Cardiac muscle cell (in vitro differentiated cells and primary cell): ENCODE data around the gene CLIC1. TPM values are rescaled to one million over a fixed set of nuclear protein-coding genes. Genes with fewer than 3 reads are reported as not detected.

Source experiments
- DNase-seq, 2 donors: peaks; one replicate each; pipeline versions ENCODE4 v3.0.0 to v3.0.0-alpha.2; 2010 to 2017; ENCODE audit warnings: low read depth in 1 of 2, low spot score in 1 of 2
- H3K27ac ChIP-seq: fragments of 200-600 bp; sonication (generic); 2 replicates; pipeline ENCODE4 v1.5.1; 2016
- H3K27me3 ChIP-seq: fragments of 200-600 bp; sonication (generic); 2 replicates; pipeline ENCODE4 v1.6.0; 2016; ENCODE audit warnings: control low read depth
- H3K36me3 ChIP-seq: fragments of 200-600 bp; sonication (generic); 2 replicates; pipeline ENCODE4 v1.5.1; 2016; ENCODE audit warnings: control low read depth
- H3K4me1 ChIP-seq: fragments of 200-600 bp; sonication (generic); 2 replicates; pipeline ENCODE4 v1.8.1; 2017; ENCODE audit warnings: low read depth, mild to moderate bottlenecking, mixed run types
- H3K4me3 ChIP-seq: fragments of 200-600 bp; sonication (generic); 2 replicates; pipeline ENCODE4 v1.5.1; 2016; ENCODE audit warnings: mild to moderate bottlenecking
- H3K9me3 ChIP-seq: fragments of 200-600 bp; sonication (generic); 2 replicates; pipeline ENCODE4 v1.5.1; 2017; ENCODE audit warnings: low read depth, mild to moderate bottlenecking, control low read depth
- polyA plus RNA-seq: library from polyadenylated mRNA; unstranded; fragments of >200 nt; fragmentation: Nextera tagmentation; extraction: Ambion mirVana; gene quantifications from 2 replicates; pipeline ENCODE4 v1.2.1, GENCODE V29; 2016
- total RNA-seq: library from RNA; depleted of rRNA; stranded (reverse); fragments of >200 nt; gene quantifications from 2 replicates; pipeline ENCODE4 v1.2.3, GENCODE V29; 2016
- TF ChIP-seq, protein P1 (sequence below): IDR thresholded peaks from 2 replicates; pipeline ENCODE4 v1.5.1; 2012; ENCODE audit warnings: low read depth, mild to moderate bottlenecking, low read length

CLIC1 gene
- total and polyA plus RNA-seq, 2 experiments from 2014 or later: 226 to 318 TPM

DNA sequence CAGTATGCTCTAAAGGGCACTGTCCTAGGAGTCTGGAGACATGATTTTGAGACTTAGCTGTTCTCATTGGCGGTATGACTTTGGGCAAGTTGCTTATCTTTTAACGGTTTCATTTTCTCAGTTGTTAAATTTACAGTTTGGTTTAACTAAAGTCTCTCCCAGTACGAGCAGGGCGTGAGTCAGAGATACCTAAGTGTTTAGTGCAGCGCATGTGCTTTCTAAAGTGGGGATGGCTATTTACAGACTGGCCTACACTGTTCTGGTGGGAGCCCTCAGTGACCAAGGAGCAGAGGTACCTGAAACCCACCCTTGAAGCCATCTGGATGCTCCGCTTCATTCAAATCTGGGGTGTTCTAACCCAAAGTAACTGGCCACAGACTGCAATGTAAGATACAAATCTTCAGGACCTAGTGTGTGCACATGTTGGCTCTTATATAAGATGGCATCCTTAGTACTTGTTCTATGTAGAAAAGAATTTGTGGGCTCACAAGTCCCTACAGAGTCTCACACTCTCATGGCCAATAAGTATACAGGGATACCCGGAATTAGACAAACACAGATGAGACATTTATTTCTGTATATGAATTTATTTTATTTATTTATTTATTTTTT lies 14.2 kb upstream of the CLIC1 start:
- Histone ChIP-seq H3K4me3 (no peak overlapping the region), H3K36me3 (no peaks in the 10 kb centered on the region), H3K27me3 (no peaks in the 10 kb centered on the region), H3K27ac (no peak overlapping the region), H3K4me1 (no peaks in the 10 kb centered on the region), H3K9me3 (no peaks in the 10 kb centered on the region)
- TF ChIP-seq, protein P1, sequence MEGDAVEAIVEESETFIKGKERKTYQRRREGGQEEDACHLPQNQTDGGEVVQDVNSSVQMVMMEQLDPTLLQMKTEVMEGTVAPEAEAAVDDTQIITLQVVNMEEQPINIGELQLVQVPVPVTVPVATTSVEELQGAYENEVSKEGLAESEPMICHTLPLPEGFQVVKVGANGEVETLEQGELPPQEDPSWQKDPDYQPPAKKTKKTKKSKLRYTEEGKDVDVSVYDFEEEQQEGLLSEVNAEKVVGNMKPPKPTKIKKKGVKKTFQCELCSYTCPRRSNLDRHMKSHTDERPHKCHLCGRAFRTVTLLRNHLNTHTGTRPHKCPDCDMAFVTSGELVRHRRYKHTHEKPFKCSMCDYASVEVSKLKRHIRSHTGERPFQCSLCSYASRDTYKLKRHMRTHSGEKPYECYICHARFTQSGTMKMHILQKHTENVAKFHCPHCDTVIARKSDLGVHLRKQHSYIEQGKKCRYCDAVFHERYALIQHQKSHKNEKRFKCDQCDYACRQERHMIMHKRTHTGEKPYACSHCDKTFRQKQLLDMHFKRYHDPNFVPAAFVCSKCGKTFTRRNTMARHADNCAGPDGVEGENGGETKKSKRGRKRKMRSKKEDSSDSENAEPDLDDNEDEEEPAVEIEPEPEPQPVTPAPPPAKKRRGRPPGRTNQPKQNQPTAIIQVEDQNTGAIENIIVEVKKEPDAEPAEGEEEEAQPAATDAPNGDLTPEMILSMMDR: no peak
- no peak for DNase-seq

GRCh38 chr6:31749301-31750036 lies 13.1 kb upstream of the CLIC1 start:
- TF ChIP-seq, protein P1: no peak
- Histone ChIP-seq H3K4me3 (no peak overlapping the region), H3K9me3 (no peaks in the 10 kb centered on the region), H3K27ac (no peak overlapping the region), H3K27me3 (no peaks in the 10 kb centered on the region), H3K36me3 (no peaks in the 10 kb centered on the region), H3K4me1 (no peaks in the 10 kb centered on the region)
- no peak for DNase-seq

GRCh38 chr6:31744422-31744821 lies 8.1 kb upstream of the CLIC1 start:
- TF ChIP-seq, protein P1: no peak
- Histone ChIP-seq H3K27ac (no peak overlapping the region), H3K4me3 (no peak overlapping the region), H3K4me1 (peaks cover 4% of the 10 kb centered on the region), H3K36me3 (no peaks in the 10 kb centered on the region), H3K27me3 (no peaks in the 10 kb centered on the region), H3K9me3 (no peaks in the 10 kb centered on the region)
- DNase-seq: no peak

- TF ChIP-seq, protein P1: no peak
- no peaks in the 10 kb centered on the region for H3K27me3 ChIP-seq
- H3K36me3 ChIP-seq: no peaks in the 10 kb centered on the region
- DNase-seq: no peak
- no peak overlapping the region for H3K27ac ChIP-seq
- H3K4me1 ChIP-seq: peaks cover 12% of the 10 kb centered on the region
- H3K4me3 ChIP-seq: no peak overlapping the region
- no peaks in the 10 kb centered on the region for H3K9me3 ChIP-seq
These were observed 6.6 kb upstream of the CLIC1 start for GRCh38 chr6:31742894-31743293.

DNA sequence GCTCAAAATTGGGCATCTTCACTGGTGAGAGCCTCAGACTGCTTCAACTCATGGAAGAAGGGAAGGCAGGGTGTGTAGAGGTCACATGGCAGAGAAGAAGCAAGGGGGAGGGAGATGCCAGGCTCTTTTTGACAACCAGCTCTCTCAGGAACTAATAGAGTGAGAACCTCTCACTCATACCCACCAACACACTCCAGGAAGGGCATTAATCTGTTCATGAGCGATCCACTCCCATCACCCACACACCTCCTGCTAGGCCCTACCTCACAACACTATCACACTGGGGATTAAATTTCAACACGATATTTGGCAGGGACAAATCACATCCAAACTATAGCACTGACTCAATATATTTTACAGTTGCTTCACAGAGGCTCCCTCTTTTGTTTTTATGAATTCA lies 5.5 kb upstream of the CLIC1 start:
- Histone ChIP-seq H3K9me3 (no peaks in the 10 kb centered on the region), H3K4me3 (no peak overlapping the region), H3K27ac (no peak overlapping the region), H3K36me3 (no peaks in the 10 kb centered on the region), H3K4me1 (peaks cover 21% of the 10 kb centered on the region), H3K27me3 (no peaks in the 10 kb centered on the region)
- DNase-seq: no peak
- TF ChIP-seq, protein P1: no peak
